K562 (cell line): ENCODE measurements around the gene FANCI. TPM values are rescaled to one million over a fixed set of nuclear protein-coding genes. Genes with fewer than 3 reads are reported as not detected.

ENCODE experiments used
- ATAC-seq: fragments of 200-7000 bp; cut with Tn5 transposase; 3 replicates; pipeline ENCODE4 v1.9.1; 2020; ENCODE audit warnings: moderate library complexity
- BruUV-seq: library from RNA; stranded (reverse); fragments of 400-500 nt; replicated peaks from 2 replicates; lab custom pipeline; 2021; lab: Mats Ljungman, UMichigan
- CTCF ChIA-PET: fragments of 300-600 bp; formaldehyde crosslinking; extraction: SDS; loops from one replicate; lab custom pipeline; 2021; ENCODE audit warnings: low intra/inter-chr PET ratio; lab: Yijun Ruan, JAX
- POLR2A ChIA-PET: fragments of 300-600, 350-650 bp; sonication (Branson Sonifier 250); formaldehyde crosslinking; extraction: SDS; loops from one replicate; lab custom pipeline; 2021; ENCODE audit warnings: antibody characterized with exemption, inconsistent platforms; lab: Yijun Ruan, JAX
- DNase-seq, 4 experiments: peaks; one replicate each; pipeline versions ENCODE4 v3.0.0 to v3.0.0-alpha.2; 2011 to 2018; ENCODE audit warnings: low spot score in 3 of 4, mixed read lengths in 3 of 4; ENCODE audit errors: extremely low read depth in 1 of 4
- FAIRE-seq: peaks from 2 replicates; lab custom pipeline; 2011; peaks lifted over from hg19 to GRCh38; lab: Jason Lieb, UNC
- H2AFZ ChIP-seq: 2 replicates; pipeline ENCODE4 v1.6.0; 2011; ENCODE audit warnings: low read depth, low read length, control low read depth, inconsistent platforms
- H3K27ac ChIP-seq: fragments of 200-600 bp; 3 replicates; pipeline ENCODE4 v1.8.0; 2011; ENCODE audit warnings: low read depth, mild to moderate bottlenecking, control low read depth, inconsistent platforms, low read length, moderate library complexity, mixed read lengths; ENCODE audit errors: extremely low read depth
- H3K27me3 ChIP-seq, 2 experiments: fragments of 300-600 bp in 1 of 2; 2 replicates in 1 of 2; 3 replicates in 1 of 2; pipeline versions ENCODE4 v1.6.0 to v1.8.0; 2011; ENCODE audit warnings: inconsistent platforms in 2 of 2, low read length in 2 of 2, mild to moderate bottlenecking in 1 of 2, mixed read lengths in 1 of 2, moderate library complexity in 1 of 2; ENCODE audit not compliant: control insufficient read depth in 2 of 2, insufficient read depth in 2 of 2
- H3K36me3 ChIP-seq: fragments of 300-600 bp; 3 replicates; pipeline ENCODE4 v1.8.0; 2011; ENCODE audit warnings: mild to moderate bottlenecking, low read length, inconsistent platforms; ENCODE audit not compliant: control insufficient read depth, insufficient read depth
- H3K4me1 ChIP-seq, 2 experiments: fragments of 200-600 bp in 1 of 2; replicated peaks in 1 of 2; 2 replicates in 1 of 2; 3 replicates in 1 of 2; pipeline versions ENCODE4 v1.5.1 to v1.8.0; 2011; ENCODE audit warnings: inconsistent platforms in 2 of 2, low read length in 2 of 2, mild to moderate bottlenecking in 1 of 2, mixed read lengths in 1 of 2, moderate library complexity in 1 of 2; ENCODE audit not compliant: control insufficient read depth in 2 of 2, insufficient read depth in 2 of 2
- H3K4me2 ChIP-seq: 2 replicates; pipeline ENCODE4 v1.6.1; 2011; ENCODE audit warnings: low read length, control low read depth, inconsistent platforms, mixed read lengths; ENCODE audit not compliant: insufficient read depth
- H3K4me3 ChIP-seq: fragments of 200-600 bp; sonication (generic), shearing (Covaris generic); 2 replicates; pipeline ENCODE4 v1.5.1; 2016; ENCODE audit warnings: control low read depth, inconsistent platforms
- H3K79me2 ChIP-seq: fragments of 200-600 bp; 3 replicates; pipeline ENCODE4 v1.8.0; 2011; ENCODE audit warnings: low read length, inconsistent platforms; ENCODE audit not compliant: control insufficient read depth, insufficient read depth
- H3K9ac ChIP-seq, 2 experiments: 2 replicates each; pipeline versions ENCODE4 v1.6.0 to v1.6.1; 2011; ENCODE audit warnings: low read depth in 2 of 2, low read length in 2 of 2, control low read depth in 1 of 2, inconsistent platforms in 1 of 2, mild to moderate bottlenecking in 1 of 2, mixed read lengths in 1 of 2; ENCODE audit not compliant: insufficient read depth in 1 of 2
- H3K9me1 ChIP-seq: one replicate; pipeline ENCODE4 v1.6.0; 2011; ENCODE audit warnings: inconsistent platforms, mild to moderate bottlenecking, low read length, moderate library complexity; ENCODE audit not compliant: control insufficient read depth, insufficient read depth
- H3K9me3 ChIP-seq: replicated peaks from 2 replicates; pipeline ENCODE4 v1.5.1; 2011; ENCODE audit warnings: low read depth, low read length, inconsistent platforms; ENCODE audit not compliant: control insufficient read depth, insufficient read depth
- H4K20me1 ChIP-seq: replicated peaks from 2 replicates; pipeline ENCODE4 v1.6.1; 2011; ENCODE audit warnings: low read length, inconsistent platforms, mixed read lengths; ENCODE audit not compliant: control insufficient read depth, insufficient read depth
- BMI1 ChIP-seq: fragments of 150-350 bp; IDR thresholded peaks from 2 replicates; pipeline ENCODE4 v1.6.1; 2014; ENCODE audit warnings: low read length
- FOXO4 ChIP-seq: fragments of 450-650 bp; formaldehyde crosslinking; IDR thresholded peaks from 2 replicates; pipeline ENCODE4 v1.4.0; 2020; ENCODE audit warnings: mild to moderate bottlenecking, moderate library complexity
- HOMEZ ChIP-seq: fragments of 250-450 bp; sonication (Bioruptor Pico); IDR thresholded peaks from 2 replicates; pipeline ENCODE4 v1.4.0; 2020; ENCODE audit warnings: mild to moderate bottlenecking, moderate library complexity
- KDM4B ChIP-seq, 2 experiments: fragments of 450-650 bp in 1 of 2; sonication (generic) in 1 of 2; IDR thresholded peaks; 2 replicates each; pipeline ENCODE4 v1.6.1; 2016 to 2017; ENCODE audit warnings: borderline replicate concordance in 2 of 2, antibody characterized with exemption in 1 of 2, low read depth in 1 of 2, mild to moderate bottlenecking in 1 of 2
- LCOR ChIP-seq: sonication (generic); formaldehyde crosslinking; IDR thresholded peaks from 2 replicates; pipeline ENCODE4 v1.8.0; 2022; ENCODE audit warnings: mild to moderate bottlenecking, missing genetic modification reagents
- MAFK ChIP-seq: IDR thresholded peaks from 2 replicates; pipeline ENCODE4 v1.6.1; 2011; ENCODE audit warnings: low read length, improper control_type of control experiment
- MAZ ChIP-seq, 2 experiments: fragments of 450-650 bp in 1 of 2; sonication (generic) in 1 of 2; formaldehyde crosslinking; IDR thresholded peaks in 1 of 2; conservative IDR thresholded peaks in 1 of 2; 2 replicates each; pipeline versions ENCODE4 v1.4.0 to v1.5.0; 2020; ENCODE audit warnings: mild to moderate bottlenecking in 1 of 2, missing genetic modification reagents in 1 of 2
- PHB ChIP-seq: fragments of 250-450 bp; sonication (Bioruptor Pico); IDR thresholded peaks from 2 replicates; pipeline ENCODE4 v1.5.0; 2021
- RAD21 ChIP-seq, 2 experiments: fragments of 250-450 bp in 1 of 2; fragments of 450-650 bp in 1 of 2; sonication (Bioruptor Pico) in 1 of 2; formaldehyde crosslinking in 1 of 2; IDR thresholded peaks in 1 of 2; conservative IDR thresholded peaks in 1 of 2; 2 replicates each; pipeline versions ENCODE4 v1.4.0 to v1.8.0; 2020 to 2022; ENCODE audit warnings: mild to moderate bottlenecking in 2 of 2, moderate library complexity in 1 of 2
- RB1 ChIP-seq: fragments of 450-650 bp; IDR thresholded peaks from 2 replicates; pipeline ENCODE4 v1.6.1; 2017; ENCODE audit warnings: low read depth, mild to moderate bottlenecking
- RBFOX2 ChIP-seq: fragments of 200-400 bp; formaldehyde crosslinking; IDR thresholded peaks from 2 replicates; pipeline ENCODE4 v1.6.1; 2017; ENCODE audit warnings: low read depth, mild to moderate bottlenecking, low read length, moderate library complexity
- RFX7 ChIP-seq: fragments of 250-450 bp; sonication (Bioruptor Pico); IDR thresholded peaks from 2 replicates; pipeline ENCODE4 v1.5.1; 2021; ENCODE audit warnings: mild to moderate bottlenecking
- RUNX1 ChIP-seq: sonication (generic); IDR thresholded peaks from 2 replicates; pipeline ENCODE4 v1.6.1; 2016; ENCODE audit warnings: antibody characterized with exemption, low read depth
- TFE3 ChIP-seq: fragments of 450-650 bp; formaldehyde crosslinking; IDR thresholded peaks from 2 replicates; pipeline ENCODE4 v1.4.0; 2020; ENCODE audit warnings: mild to moderate bottlenecking, mixed read lengths
- ZBTB1 ChIP-seq: sonication (generic); formaldehyde crosslinking; IDR thresholded peaks from 2 replicates; pipeline ENCODE4 v1.8.1; 2023; ENCODE audit warnings: missing genetic modification reagents, low read depth, mild to moderate bottlenecking, borderline replicate concordance
- ZBTB7A ChIP-seq: IDR thresholded peaks from 2 replicates; pipeline ENCODE4 v1.6.1; 2011; ENCODE audit warnings: low read depth, mild to moderate bottlenecking, low read length, moderate library complexity, borderline replicate concordance; ENCODE audit not compliant: control insufficient read depth
- ZNF184 ChIP-seq: sonication (generic); formaldehyde crosslinking; IDR thresholded peaks from 2 replicates; pipeline ENCODE4 v1.5.0; 2020; ENCODE audit warnings: missing genetic modification reagents
- ZNF3 ChIP-seq: fragments of 250-450 bp; sonication (Bioruptor Pico); IDR thresholded peaks from 2 replicates; pipeline ENCODE4 v1.5.0; 2021; ENCODE audit warnings: mild to moderate bottlenecking, moderate library complexity
- ZNF444 ChIP-seq: fragments of 250-450 bp; sonication (Bioruptor Pico); IDR thresholded peaks from 2 replicates; pipeline ENCODE4 v1.4.0; 2020; ENCODE audit warnings: mild to moderate bottlenecking, moderate library complexity
- WGBS: fragments of 100-300 bp; shearing (Covaris generic); methylation state at CpG from one replicate; pipeline ENCODE4 v1.1.6; 2016; ENCODE audit warnings: low coverage, mixed read lengths; ENCODE audit not compliant: insufficient coverage; ENCODE audit errors: missing lambda C conversion rate; 5-methylcytosine and 5-hydroxymethylcytosine counted together
- in situ Hi-C: fragments of 300-500 bp; cut with MboI; formaldehyde crosslinking; loops from 4 replicates; pipeline ENCODE4 v1.15.0; 2018; ENCODE audit warnings: inconsistent platforms, mixed read lengths
- intact Hi-C: fragments of 100-400 bp; cut with micrococcal nuclease; formaldehyde crosslinking; loops from 2 replicates; pipeline ENCODE4 v1.14.2; 2022
- polyA plus RNA-seq, 8 experiments: library from polyadenylated mRNA; depleted of rRNA in 4 of 8; stranded (reverse) in 5 of 8; unstranded in 3 of 8; fragments of >200 nt; fragmentation: Nextera tagmentation in 2 of 8; fragmentation: Illumina TruSeq in 1 of 8; extraction: Ambion mirVana in 2 of 8; extraction: Trizol in 1 of 8; gene quantifications; 2 replicates each; pipeline versions ENCODE4 v1.2.1 to v1.2.3, GENCODE V29; 2011 to 2014; ENCODE audit warnings: inconsistent platforms in 1 of 8, missing spikeins in 1 of 8
- total RNA-seq, 7 experiments: library from RNA; depleted of rRNA in 6 of 7; stranded (reverse); fragments of >200 nt in 6 of 7; fragmentation: Illumina TruSeq in 2 of 7; extraction: Trizol in 2 of 7; gene quantifications; 2 replicates each; pipeline versions ENCODE4 v1.2.1 to v1.2.3, GENCODE V29; 2011 to 2021; ENCODE audit warnings: low replicate concordance in 1 of 7

The FANCI gene
- total and polyA plus RNA-seq, 9 of the 15 experiments (the other 6 are each of a cell fraction or from before 2014, with no cell fraction given), result 72.1 to 165 (median 131) TPM

- H2AFZ ChIP-seq, result peak overlapping the region; percentile 67
- peak; percentile 84 to 91 (median 90) for DNase-seq
- no peak for TF ChIP-seq KDM4B (IDR thresholded peaks at IDR 0.05; ENCODE audit: borderline replicate concordance in 2 of 2, low read depth in 1 of 2)
- no peak for TF ChIP-seq TFE3 (CRISPR knock-in tag)
- TF ChIP-seq RAD21 (CRISPR knock-in tag; conservative IDR thresholded peaks at IDR 0.05 in 1 of 2, IDR thresholded peaks at IDR 0.05 in 1 of 2), result peak; percentile 80 to 91
- TF ChIP-seq MAFK, result no peak
- no peak for TF ChIP-seq BMI1
- no peak for TF ChIP-seq RBFOX2
- peak; percentile 78; the same call in 1 of the 2 replicates for TF ChIP-seq RB1
- TF ChIP-seq PHB (CRISPR knock-in tag), result no peak
- TF ChIP-seq ZBTB1 (CRISPR knock-in tag), result no peak
- TF ChIP-seq RUNX1, result no peak
- no peak for TF ChIP-seq FOXO4 (CRISPR knock-in tag)
- TF ChIP-seq LCOR (CRISPR knock-in tag), result no peak; the same call in 1 of the 2 replicates
- peak; percentile 21 to 64; a peak in 1 of 4 replicates for TF ChIP-seq MAZ (CRISPR knock-in tag; conservative IDR thresholded peaks at IDR 0.05 in 1 of 2, IDR thresholded peaks at IDR 0.05 in 1 of 2)
- TF ChIP-seq ZNF444, result no peak
- no peak for TF ChIP-seq HOMEZ (CRISPR knock-in tag)
- TF ChIP-seq ZBTB7A, result peak; percentile 53; the same call in 1 of the 2 replicates
- TF ChIP-seq RFX7 (CRISPR knock-in tag), result no peak
- no peak for TF ChIP-seq ZNF3
- no peak for TF ChIP-seq ZNF184
Measured at GRCh38 chr15:89206908-89207331, 36.9 kb upstream of the FANCI start.

More at GRCh38 chr15:89206908-89207331, 36.9 kb upstream of the FANCI start:
- Histone ChIP-seq H3K27ac (no peak overlapping the region), H4K20me1 (no peaks in the 10 kb centered on the region), H3K9ac (no peak overlapping the region), H3K4me3 (no peak overlapping the region), H3K27me3 (peaks cover 6 to 15% of the 10 kb centered on the region in 2 experiments; a peak in 4 of 5 replicates), H3K79me2 (no peaks in the 10 kb centered on the region), H3K4me1 (peaks cover 0 to 10% of the 10 kb centered on the region in 2 experiments; a peak in 2 of 5 replicates), H3K36me3 (no peaks in the 10 kb centered on the region), H3K4me2 (peak overlapping the region; percentile 59), H3K9me1 (no peaks in the 10 kb centered on the region), H3K9me3 (no peaks in the 10 kb centered on the region)
- ChIA-PET POLR2A (interaction anchor here (0.6 to 1.3 kb wide), 8 partner anchors 9 to 223 kb away, joined by 3 to 4 read pairs (median 3); no protein-coding TSS in a partner anchor), CTCF (interaction anchor here (1.2 to 3.2 kb wide), 2 partner anchors 37 to 93 kb away, joined by 8 to 17 read pairs; partner anchors contain the start of gene FANCI)
- no TSS peak for BruUV-seq
- 0% methylated on average over 14 of the region's 14 CpGs for WGBS
- intact Hi-C loops, result loop anchor here (1.0 to 5.0 kb wide), 2 partner anchors 36 to 100 kb away; partner anchors contain the start of gene FANCI
- in situ Hi-C loops, result no loop called here
- ATAC-seq (peak; percentile 97), FAIRE-seq (peak; percentile 85)
